Upper lobe of right lung (tissue), 1 donor: ENCODE data around the gene SEMA3E. TPM values are rescaled to one million over a fixed set of nuclear protein-coding genes. Genes with fewer than 3 reads are reported as not detected.
A peak's percentile ranks its signal among the peaks of the same experiment; 100 is the strongest.

Experiments
- ATAC-seq: fragments of 200-7000 bp; cut with Tn5 transposase; one replicate; pipeline ENCODE4 v1.9.1; 2020; ENCODE audit warnings: mild to moderate bottlenecking, moderate library complexity
- DNase-seq: peaks from one replicate; pipeline ENCODE4 v3.0.0-alpha.2; 2020
- H3K27ac ChIP-seq: fragments of 200-600 bp; one replicate; pipeline ENCODE4 v1.8.0; 2022
- H3K27me3 ChIP-seq: fragments of 200-600 bp; one replicate; pipeline ENCODE4 v1.8.0; 2022; ENCODE audit warnings: mild to moderate bottlenecking
- H3K36me3 ChIP-seq: fragments of 200-600 bp; one replicate; pipeline ENCODE4 v1.8.0; 2022
- H3K4me1 ChIP-seq: fragments of 200-600 bp; one replicate; pipeline ENCODE4 v1.8.0; 2022
- H3K4me3 ChIP-seq: fragments of 200-600 bp; one replicate; pipeline ENCODE4 v1.8.0; 2022; ENCODE audit warnings: mild to moderate bottlenecking
- H3K9me3 ChIP-seq: fragments of 200-600 bp; one replicate; pipeline ENCODE4 v1.8.0; 2022
- intact Hi-C: fragments of 100-400 bp; cut with DNase I; formaldehyde crosslinking; loops from one replicate; pipeline ENCODE4 v1.11.0; 2022
- total RNA-seq: library from RNA; stranded (reverse); fragmentation: NEBNext Ultra II Directional; extraction: Animal tissue kit (Norgen Biotek cat#: 25700); gene quantifications from one replicate; pipeline ENCODE4 v1.2.1, GENCODE V29; 2021
- TF ChIP-seq, protein P1 (sequence below): fragments of 200-600 bp; IDR thresholded peaks from one replicate; pipeline ENCODE4 v1.8.0; 2022; ENCODE audit warnings: antibody characterized with exemption
- donor health status: DM: no; HTN: yes; CAD: no; lungs with severe emphysema.

Gene SEMA3E
- total RNA-seq, 1 donor from 2014 or later = 11.9 TPM

DNA sequence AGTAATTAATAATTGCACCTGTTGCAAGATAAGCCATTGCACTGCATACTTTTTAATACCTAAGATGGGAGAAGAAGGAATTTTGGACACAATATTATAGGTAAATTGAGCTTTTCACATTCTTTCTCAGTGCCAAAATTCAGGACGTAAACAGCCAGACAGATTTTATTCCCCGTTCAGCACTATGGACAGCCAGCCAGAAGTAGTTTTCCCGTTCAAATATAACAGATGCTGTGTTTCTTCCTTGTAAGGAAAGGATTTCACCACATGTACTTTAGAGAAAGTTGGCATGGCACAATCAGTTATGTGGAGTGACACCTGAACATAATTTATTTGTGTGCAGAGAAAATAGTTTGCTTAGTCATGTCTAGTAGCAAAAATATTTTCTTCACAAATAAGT is 34.8 kb downstream of the SEMA3E start:
- DNase-seq (no peak), ATAC-seq (peak; percentile 63)
- H3K36me3 ChIP-seq = no peaks in the 10 kb centered on the region
- intact Hi-C loops = no loop called here
- H3K4me3 ChIP-seq = no peak overlapping the region
- TF ChIP-seq, protein P1, sequence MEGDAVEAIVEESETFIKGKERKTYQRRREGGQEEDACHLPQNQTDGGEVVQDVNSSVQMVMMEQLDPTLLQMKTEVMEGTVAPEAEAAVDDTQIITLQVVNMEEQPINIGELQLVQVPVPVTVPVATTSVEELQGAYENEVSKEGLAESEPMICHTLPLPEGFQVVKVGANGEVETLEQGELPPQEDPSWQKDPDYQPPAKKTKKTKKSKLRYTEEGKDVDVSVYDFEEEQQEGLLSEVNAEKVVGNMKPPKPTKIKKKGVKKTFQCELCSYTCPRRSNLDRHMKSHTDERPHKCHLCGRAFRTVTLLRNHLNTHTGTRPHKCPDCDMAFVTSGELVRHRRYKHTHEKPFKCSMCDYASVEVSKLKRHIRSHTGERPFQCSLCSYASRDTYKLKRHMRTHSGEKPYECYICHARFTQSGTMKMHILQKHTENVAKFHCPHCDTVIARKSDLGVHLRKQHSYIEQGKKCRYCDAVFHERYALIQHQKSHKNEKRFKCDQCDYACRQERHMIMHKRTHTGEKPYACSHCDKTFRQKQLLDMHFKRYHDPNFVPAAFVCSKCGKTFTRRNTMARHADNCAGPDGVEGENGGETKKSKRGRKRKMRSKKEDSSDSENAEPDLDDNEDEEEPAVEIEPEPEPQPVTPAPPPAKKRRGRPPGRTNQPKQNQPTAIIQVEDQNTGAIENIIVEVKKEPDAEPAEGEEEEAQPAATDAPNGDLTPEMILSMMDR = no peak
- no peaks in the 10 kb centered on the region for H3K9me3 ChIP-seq
- no peaks in the 10 kb centered on the region for H3K27me3 ChIP-seq
- no peaks in the 10 kb centered on the region for H3K4me1 ChIP-seq
- H3K27ac ChIP-seq = no peak overlapping the region

GRCh38 chr7:83613232-83613631 is 35.7 kb downstream of the SEMA3E start:
- H3K9me3 ChIP-seq = no peaks in the 10 kb centered on the region
- DNase-seq (no peak), ATAC-seq (no peak)
- intact Hi-C loops = no loop called here
- H3K4me3 ChIP-seq = no peak overlapping the region
- no peak overlapping the region for H3K27ac ChIP-seq
- no peaks in the 10 kb centered on the region for H3K27me3 ChIP-seq
- H3K36me3 ChIP-seq = no peaks in the 10 kb centered on the region
- TF ChIP-seq, protein P1 = no peak
- H3K4me1 ChIP-seq = no peaks in the 10 kb centered on the region

GRCh38 chr7:83611776-83612175 is 37.2 kb downstream of the SEMA3E start:
- DNase-seq (no peak), ATAC-seq (no peak)
- TF ChIP-seq, protein P1 = no peak
- H3K36me3 ChIP-seq = no peaks in the 10 kb centered on the region
- H3K27ac ChIP-seq = no peak overlapping the region
- H3K4me3 ChIP-seq = no peak overlapping the region
- H3K4me1 ChIP-seq = no peaks in the 10 kb centered on the region
- H3K9me3 ChIP-seq = no peaks in the 10 kb centered on the region
- H3K27me3 ChIP-seq = no peaks in the 10 kb centered on the region
- intact Hi-C loops = no loop called here

DNA sequence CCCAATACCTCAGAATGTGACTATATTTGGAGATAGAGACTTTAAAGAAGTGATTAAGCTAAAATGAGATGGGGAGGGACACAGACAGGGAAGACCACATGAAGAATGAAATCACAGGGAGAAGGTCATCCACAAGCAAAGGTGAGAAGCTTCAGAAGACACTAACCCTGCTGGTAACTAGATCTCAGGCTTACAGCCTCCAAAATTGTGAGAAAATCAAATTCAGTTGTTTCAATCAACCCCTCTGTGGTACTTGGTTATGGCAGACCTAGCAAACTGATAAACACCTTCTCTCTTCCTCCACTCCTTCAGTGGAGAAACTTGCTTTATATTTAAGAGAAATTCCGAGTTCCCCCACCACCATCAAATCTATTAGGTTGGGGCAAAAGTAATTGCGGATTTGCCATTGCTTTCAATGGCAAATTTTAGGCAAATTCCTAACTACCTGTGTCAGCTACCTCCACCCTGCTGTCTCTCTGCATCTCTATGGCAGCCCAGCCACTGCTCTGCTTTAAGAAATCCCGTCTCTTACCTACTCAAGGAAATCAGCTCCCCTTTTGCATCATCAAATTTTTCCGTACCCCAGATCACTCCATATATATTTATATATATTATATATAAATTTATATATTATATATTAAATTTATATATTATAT is 38.2 kb downstream of the SEMA3E start:
- no peaks in the 10 kb centered on the region for H3K4me1 ChIP-seq
- intact Hi-C loops = no loop called here
- TF ChIP-seq, protein P1 = no peak
- DNase-seq (no peak), ATAC-seq (no peak)
- no peaks in the 10 kb centered on the region for H3K36me3 ChIP-seq
- H3K9me3 ChIP-seq = no peaks in the 10 kb centered on the region
- no peaks in the 10 kb centered on the region for H3K27me3 ChIP-seq
- no peak overlapping the region for H3K27ac ChIP-seq
- no peak overlapping the region for H3K4me3 ChIP-seq

DNA sequence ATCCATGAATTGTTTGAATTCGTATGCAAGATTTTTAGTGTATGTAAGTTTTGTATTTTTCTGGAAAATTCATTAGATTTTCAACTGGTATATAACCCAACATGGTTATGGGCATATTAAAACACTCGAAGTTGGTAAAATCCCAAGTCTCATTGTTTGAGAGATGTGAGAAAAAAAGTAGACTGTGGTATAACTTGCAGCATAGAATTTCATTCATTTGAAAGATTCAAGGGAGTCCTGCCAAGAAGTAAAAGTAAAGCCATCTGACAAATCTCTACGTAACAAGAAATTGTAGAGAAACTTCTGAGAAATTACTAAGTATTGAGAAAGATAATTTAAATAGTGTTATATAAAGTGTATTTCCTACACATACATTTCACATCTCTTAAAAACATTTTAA is 40.2 kb downstream of the SEMA3E start:
- no peak for DNase-seq
- TF ChIP-seq, protein P1 = no peak
- H3K4me1 ChIP-seq = no peaks in the 10 kb centered on the region
- H3K36me3 ChIP-seq = no peaks in the 10 kb centered on the region
- H3K9me3 ChIP-seq = no peaks in the 10 kb centered on the region
- no peak for ATAC-seq
- H3K4me3 ChIP-seq = no peak overlapping the region
- H3K27ac ChIP-seq = no peak overlapping the region
- H3K27me3 ChIP-seq = no peaks in the 10 kb centered on the region
- intact Hi-C loops = no loop called here

GRCh38 chr7:83603649-83604048 is 45.3 kb downstream of the SEMA3E start:
- Histone ChIP-seq H3K27me3 (no peaks in the 10 kb centered on the region), H3K4me3 (no peak overlapping the region), H3K27ac (no peak overlapping the region), H3K9me3 (no peaks in the 10 kb centered on the region), H3K36me3 (no peaks in the 10 kb centered on the region), H3K4me1 (no peaks in the 10 kb centered on the region)
- intact Hi-C loops = no loop called here
- no peak for DNase-seq
- TF ChIP-seq, protein P1 = no peak
- peak; percentile 54 for ATAC-seq
